Loucy (cell line): ENCODE measurements around the gene PTRHD1.
A peak's percentile ranks its signal among the peaks of the same experiment; 100 is the strongest.

Experiments
- H2AFZ ChIP-seq: fragments of 200-600 bp; sonication (generic); 2 replicates; pipeline ENCODE4 v1.6.0; 2016; ENCODE audit warnings: antibody characterized with exemption, mild to moderate bottlenecking, low read length, moderate library complexity
- H3F3A ChIP-seq: fragments of 200-600 bp; 2 replicates; pipeline ENCODE4 v1.6.0; 2016; ENCODE audit warnings: antibody characterized with exemption, low read depth, mild to moderate bottlenecking
- H3K27me3 ChIP-seq: fragments of 200-600 bp; sonication (generic); 2 replicates; pipeline ENCODE4 v1.6.1; 2014; ENCODE audit warnings: low read length, mild to moderate bottlenecking; ENCODE audit not compliant: insufficient read depth, poor library complexity, severe bottlenecking
- H3K36me3 ChIP-seq: fragments of 200-600 bp; sonication (generic); 2 replicates; pipeline ENCODE4 v1.6.1; 2016; ENCODE audit warnings: low read length; ENCODE audit not compliant: insufficient read depth
- H3K4me1 ChIP-seq: fragments of 200-600 bp; sonication (generic); 2 replicates; pipeline ENCODE4 v1.5.1; 2014; ENCODE audit warnings: low read length, mild to moderate bottlenecking; ENCODE audit not compliant: insufficient read depth, poor library complexity, severe bottlenecking
- H3K4me2 ChIP-seq: fragments of 200-600 bp; sonication (generic); 2 replicates; pipeline ENCODE4 v1.6.0; 2014; ENCODE audit warnings: antibody characterized with exemption, low read length, low read depth, mild to moderate bottlenecking; ENCODE audit not compliant: poor library complexity, severe bottlenecking
- H3K4me3 ChIP-seq: fragments of 200-600 bp; sonication (generic); 2 replicates; pipeline ENCODE4 v1.5.1; 2014; ENCODE audit warnings: low read length, mild to moderate bottlenecking, mixed read lengths; ENCODE audit not compliant: poor library complexity, severe bottlenecking
- H3K79me2 ChIP-seq: fragments of 200-600 bp; sonication (generic); 2 replicates; pipeline ENCODE4 v1.6.1; 2014; ENCODE audit warnings: low read length; ENCODE audit not compliant: insufficient read depth
- H3K9ac ChIP-seq: fragments of 200-600 bp; sonication (generic); 2 replicates; pipeline ENCODE4 v1.6.0; 2014; ENCODE audit warnings: mild to moderate bottlenecking, low read depth, low read length, moderate library complexity; ENCODE audit not compliant: poor library complexity, severe bottlenecking
- H3K9me2 ChIP-seq: fragments of 200-600 bp; sonication (generic); replicated peaks from 2 replicates; pipeline ENCODE4 v1.6.1; 2016; ENCODE audit warnings: low read depth, low read length, mixed read lengths
- H3K9me3 ChIP-seq: fragments of 200-600 bp; sonication (generic); 2 replicates; pipeline ENCODE4 v1.6.1; 2014; ENCODE audit warnings: mild to moderate bottlenecking, antibody characterized with exemption, low read length, low read depth; ENCODE audit not compliant: insufficient read depth
- H4K20me1 ChIP-seq: fragments of 200-600 bp; sonication (generic); 2 replicates; pipeline ENCODE4 v1.6.0; 2014; ENCODE audit warnings: antibody characterized with exemption, low read length, mild to moderate bottlenecking; ENCODE audit not compliant: insufficient read depth, poor library complexity, severe bottlenecking
- CTCF ChIP-seq: fragments of 200-600 bp; sonication (generic); conservative IDR thresholded peaks from 2 replicates; pipeline ENCODE4 v1.5.1; 2014; ENCODE audit warnings: mild to moderate bottlenecking, antibody characterized with exemption, low read length
- EZH2phosphoT487 ChIP-seq: fragments of 200-600 bp; IDR thresholded peaks from 2 replicates; pipeline ENCODE4 v1.6.1; 2018; ENCODE audit warnings: antibody characterized with exemption, mild to moderate bottlenecking, moderate library complexity, borderline replicate concordance

PTRHD1 gene

GRCh38 chr2:24797644-24798043 lies 4.5 kb upstream of the PTRHD1 start:
- H3K36me3 ChIP-seq: peaks cover 10% of the 10 kb centered on the region; the same call in 1 of the 2 replicates
- H3K27me3 ChIP-seq: no peaks in the 10 kb centered on the region
- no peak for TF ChIP-seq EZH2phosphoT487
- TF ChIP-seq CTCF: no peak
- peaks cover 19% of the 10 kb centered on the region for H4K20me1 ChIP-seq
- no peaks in the 10 kb centered on the region for H3F3A ChIP-seq
- peak overlapping the region; percentile 12 for H3K4me3 ChIP-seq
- no peaks in the 10 kb centered on the region for H3K9me2 ChIP-seq
- peaks cover 43% of the 10 kb centered on the region for H3K4me1 ChIP-seq
- no peaks in the 10 kb centered on the region for H3K9me3 ChIP-seq
- H3K4me2 ChIP-seq: peak overlapping the region; percentile 78
- H3K9ac ChIP-seq: no peak overlapping the region
- H3K79me2 ChIP-seq: peaks cover 72% of the 10 kb centered on the region
- no peak overlapping the region for H2AFZ ChIP-seq

- peak overlapping the region; percentile 89 for H2AFZ ChIP-seq
- H3K27me3 ChIP-seq: no peaks in the 10 kb centered on the region
- H3K4me3 ChIP-seq: peak overlapping the region; percentile 91
- no peaks in the 10 kb centered on the region for H3K36me3 ChIP-seq
- peaks cover 19% of the 10 kb centered on the region for H4K20me1 ChIP-seq
- H3K4me2 ChIP-seq: peak overlapping the region; percentile 78
- no peaks in the 10 kb centered on the region for H3K9me2 ChIP-seq
- H3K4me1 ChIP-seq: peaks cover 53% of the 10 kb centered on the region
- TF ChIP-seq CTCF (no peak), EZH2phosphoT487 (no peak)
- H3K9ac ChIP-seq: peak overlapping the region; percentile 90
- H3K9me3 ChIP-seq: no peaks in the 10 kb centered on the region
- H3F3A ChIP-seq: no peaks in the 10 kb centered on the region
- peaks cover 56% of the 10 kb centered on the region for H3K79me2 ChIP-seq
Observed at GRCh38 chr2:24793761-24794435, 707 bp upstream of the PTRHD1 start.

GRCh38 chr2:24792542-24792873 lies 683 bp downstream of the PTRHD1 start:
- Histone ChIP-seq H3K9me3 (no peaks in the 10 kb centered on the region), H4K20me1 (peaks cover 13% of the 10 kb centered on the region), H3K79me2 (peaks cover 42% of the 10 kb centered on the region), H3K36me3 (no peaks in the 10 kb centered on the region), H3K4me1 (peaks cover 47% of the 10 kb centered on the region), H3K27me3 (no peaks in the 10 kb centered on the region), H3K4me2 (peak overlapping the region; percentile 91), H3K4me3 (peak overlapping the region; percentile 91), H3K9ac (peak overlapping the region; percentile 90), H3K9me2 (no peaks in the 10 kb centered on the region), H2AFZ (peak overlapping the region; percentile 89), H3F3A (no peaks in the 10 kb centered on the region)
- TF ChIP-seq EZH2phosphoT487 (no peak), CTCF (no peak)
